Left ventricle myocardium inferior (tissue), 1 donor: ENCODE results near the gene DBH. TPM values are rescaled to one million over a fixed set of nuclear protein-coding genes. Genes with fewer than 3 reads are reported as not detected.

Source experiments
- DNase-seq: peaks from one replicate; pipeline ENCODE4 v3.0.0-alpha.2; 2020
- H3K27ac ChIP-seq: fragments of 200-600 bp; replicated peaks from 2 replicates; pipeline ENCODE4 v1.8.0; 2021
- H3K27me3 ChIP-seq: fragments of 200-600 bp; 2 replicates; pipeline ENCODE4 v1.8.0; 2021; ENCODE audit warnings: low read depth
- H3K36me3 ChIP-seq: fragments of 200-600 bp; 2 replicates; pipeline ENCODE4 v1.8.0; 2021
- H3K4me1 ChIP-seq: fragments of 200-600 bp; 2 replicates; pipeline ENCODE4 v1.8.0; 2021
- H3K4me3 ChIP-seq: fragments of 200-600 bp; 2 replicates; pipeline ENCODE4 v1.8.0; 2021; ENCODE audit warnings: mild to moderate bottlenecking, moderate library complexity
- H3K9me3 ChIP-seq: fragments of 200-600 bp; replicated peaks from 2 replicates; pipeline ENCODE4 v1.8.0; 2021
- intact Hi-C: fragments of 100-400 bp; cut with micrococcal nuclease; formaldehyde crosslinking; loops from one replicate; pipeline ENCODE4 v1.11.0; 2022
- total RNA-seq: library from RNA; stranded (reverse); fragmentation: NEBNext Ultra II Directional; extraction: Animal tissue kit (Norgen Biotek cat#: 25700); gene quantifications from one replicate; pipeline ENCODE4 v1.2.1, GENCODE V29; 2021
- TF ChIP-seq, protein P1 (sequence below): fragments of 200-600 bp; IDR thresholded peaks from 2 replicates; pipeline ENCODE4 v1.8.0; 2021; ENCODE audit warnings: antibody characterized with exemption, mild to moderate bottlenecking, borderline replicate concordance
- donor health status: DM: no; HTN: yes; CAD: no; lungs with severe emphysema.

The DBH gene
- total RNA-seq, 1 donor from 2014 or later: not detected

GRCh38 chr9:133689151-133689763 lies 53.1 kb downstream of the DBH start:
- TF ChIP-seq, protein P1, sequence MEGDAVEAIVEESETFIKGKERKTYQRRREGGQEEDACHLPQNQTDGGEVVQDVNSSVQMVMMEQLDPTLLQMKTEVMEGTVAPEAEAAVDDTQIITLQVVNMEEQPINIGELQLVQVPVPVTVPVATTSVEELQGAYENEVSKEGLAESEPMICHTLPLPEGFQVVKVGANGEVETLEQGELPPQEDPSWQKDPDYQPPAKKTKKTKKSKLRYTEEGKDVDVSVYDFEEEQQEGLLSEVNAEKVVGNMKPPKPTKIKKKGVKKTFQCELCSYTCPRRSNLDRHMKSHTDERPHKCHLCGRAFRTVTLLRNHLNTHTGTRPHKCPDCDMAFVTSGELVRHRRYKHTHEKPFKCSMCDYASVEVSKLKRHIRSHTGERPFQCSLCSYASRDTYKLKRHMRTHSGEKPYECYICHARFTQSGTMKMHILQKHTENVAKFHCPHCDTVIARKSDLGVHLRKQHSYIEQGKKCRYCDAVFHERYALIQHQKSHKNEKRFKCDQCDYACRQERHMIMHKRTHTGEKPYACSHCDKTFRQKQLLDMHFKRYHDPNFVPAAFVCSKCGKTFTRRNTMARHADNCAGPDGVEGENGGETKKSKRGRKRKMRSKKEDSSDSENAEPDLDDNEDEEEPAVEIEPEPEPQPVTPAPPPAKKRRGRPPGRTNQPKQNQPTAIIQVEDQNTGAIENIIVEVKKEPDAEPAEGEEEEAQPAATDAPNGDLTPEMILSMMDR: no peak
- Histone ChIP-seq H3K4me3 (no peak overlapping the region), H3K36me3 (no peaks in the 10 kb centered on the region), H3K4me1 (peaks cover 10% of the 10 kb centered on the region), H3K27me3 (peaks cover 26% of the 10 kb centered on the region), H3K9me3 (no peaks in the 10 kb centered on the region), H3K27ac (no peak overlapping the region)
- intact Hi-C loops: no loop called here
- DNase-seq: no peak

GRCh38 chr9:133690081-133690561 lies 54.0 kb downstream of the DBH start:
- Histone ChIP-seq H3K27me3 (peaks cover 30% of the 10 kb centered on the region), H3K9me3 (no peaks in the 10 kb centered on the region), H3K27ac (no peak overlapping the region), H3K36me3 (no peaks in the 10 kb centered on the region), H3K4me1 (peaks cover 1% of the 10 kb centered on the region), H3K4me3 (no peak overlapping the region)
- intact Hi-C loops: no loop called here
- peak; percentile 11 for DNase-seq
- TF ChIP-seq, protein P1: no peak

GRCh38 chr9:133691191-133691590 lies 55.0 kb downstream of the DBH start:
- H3K4me1 ChIP-seq: no peaks in the 10 kb centered on the region
- DNase-seq: peak; percentile 4
- H3K4me3 ChIP-seq: no peak overlapping the region
- no peaks in the 10 kb centered on the region for H3K36me3 ChIP-seq
- no peak overlapping the region for H3K27ac ChIP-seq
- H3K9me3 ChIP-seq: no peaks in the 10 kb centered on the region
- intact Hi-C loops: no loop called here
- peaks cover 37% of the 10 kb centered on the region for H3K27me3 ChIP-seq
- TF ChIP-seq, protein P1: no peak

- Histone ChIP-seq H3K27me3 (peaks cover 39% of the 10 kb centered on the region), H3K9me3 (no peaks in the 10 kb centered on the region), H3K36me3 (no peaks in the 10 kb centered on the region), H3K4me1 (no peaks in the 10 kb centered on the region), H3K27ac (no peak overlapping the region), H3K4me3 (no peak overlapping the region)
- peak; percentile 3 for DNase-seq
- intact Hi-C loops: no loop called here
- TF ChIP-seq, protein P1: no peak
Measured at GRCh38 chr9:133691626-133692363, 55.6 kb downstream of the DBH start.

DNA sequence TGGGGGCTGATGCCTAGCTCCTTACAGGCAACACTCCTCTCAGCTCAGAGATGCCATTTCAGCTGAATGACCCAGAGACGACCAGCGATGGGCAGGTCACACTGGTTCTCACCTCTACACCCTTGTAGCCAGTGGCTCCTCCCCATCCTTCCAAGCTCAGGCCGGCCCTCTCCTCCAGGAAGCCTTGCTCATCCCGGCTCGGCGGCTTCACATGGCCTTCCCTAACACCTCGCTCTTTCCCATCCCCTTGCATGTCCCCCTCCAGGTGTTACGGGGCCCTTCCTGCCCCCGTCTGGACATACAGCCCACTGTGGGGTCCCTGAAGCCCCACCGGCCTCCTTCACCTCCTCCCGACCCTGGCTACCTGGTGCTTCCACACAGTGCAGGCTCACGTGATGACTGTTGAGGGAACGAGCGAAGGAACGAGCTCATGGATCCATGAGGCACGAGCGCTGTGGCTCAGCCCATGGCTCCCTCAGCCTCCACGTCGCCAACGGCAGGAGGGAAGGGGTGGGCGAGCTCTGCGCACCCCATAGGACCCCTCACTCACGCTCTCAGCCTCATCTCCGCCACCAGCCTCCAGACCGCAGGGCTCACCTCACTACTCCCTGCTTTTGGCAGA lies 56.3 kb downstream of the DBH start:
- Histone ChIP-seq H3K4me1 (no peaks in the 10 kb centered on the region), H3K27me3 (peaks cover 39% of the 10 kb centered on the region), H3K36me3 (no peaks in the 10 kb centered on the region), H3K9me3 (no peaks in the 10 kb centered on the region), H3K4me3 (no peak overlapping the region), H3K27ac (no peak overlapping the region)
- TF ChIP-seq, protein P1: no peak
- intact Hi-C loops: no loop called here
- peak; percentile 4 for DNase-seq
